ENCODE measurements around the gene BST2.

BST2 gene

GRCh38 chr19:17405250-17406045 is at the start of gene BST2:
TSS of gene BST2 (minus strand) at chr19:17405630. CDS start at chr19:17405575, 55 bp downstream.
- DNase-seq (ENCODE audit: low read depth, low spot score), result peak; percentile 76

GRCh38 chr19:17454576-17455071 is 49.2 kb upstream of the BST2 start:
- DNase-seq (ENCODE audit: low read depth, low spot score), result no peak

GRCh38 chr19:17451820-17452219 is 46.4 kb upstream of the BST2 start:
- no peak for DNase-seq (ENCODE audit: low read depth, low spot score)

GRCh38 chr19:17450264-17451075 is 45.0 kb upstream of the BST2 start:
- DNase-seq (ENCODE audit: low read depth, low spot score), result no peak

- peak; percentile 66 for DNase-seq (ENCODE audit: low read depth, low spot score)
Measured at GRCh38 chr19:17448131-17448967, 42.9 kb upstream of the BST2 start, which contains the start of gene TMEM221. TSS of gene TMEM221 (minus strand) at chr19:17448668. CDS start at chr19:17448462, 206 bp downstream.

- DNase-seq (ENCODE audit: low read depth, low spot score), result no peak
Measured at GRCh38 chr19:17447704-17448130, 42.3 kb upstream of the BST2 start.

GRCh38 chr19:17445526-17446165 is 40.2 kb upstream of the BST2 start:
- no peak for DNase-seq (ENCODE audit: low read depth, low spot score)

- DNase-seq (ENCODE audit: low read depth, low spot score), result peak; percentile 82
Measured at GRCh38 chr19:17441241-17442021, 36.0 kb upstream of the BST2 start.

GRCh38 chr19:17436874-17437267 is 31.4 kb upstream of the BST2 start:
- no peak for DNase-seq (ENCODE audit: low read depth, low spot score)

GRCh38 chr19:17436094-17436873 is 30.9 kb upstream of the BST2 start:
- DNase-seq (ENCODE audit: low read depth, low spot score), result no peak

- no peak for DNase-seq (ENCODE audit: low read depth, low spot score)
Measured at GRCh38 chr19:17435218-17435617, 29.8 kb upstream of the BST2 start.

- DNase-seq (ENCODE audit: low read depth, low spot score), result no peak
Measured at GRCh38 chr19:17431417-17431816, 26.0 kb upstream of the BST2 start.

- no peak for DNase-seq (ENCODE audit: low read depth, low spot score)
Measured at GRCh38 chr19:17429641-17430113, 24.2 kb upstream of the BST2 start.

- peak; percentile 82 for DNase-seq (ENCODE audit: low read depth, low spot score)
Measured at GRCh38 chr19:17424743-17425365, 19.4 kb upstream of the BST2 start.

GRCh38 chr19:17423429-17424208 is 18.2 kb upstream of the BST2 start:
- no peak for DNase-seq (ENCODE audit: low read depth, low spot score)

- DNase-seq (ENCODE audit: low read depth, low spot score), result no peak
Measured at GRCh38 chr19:17421942-17422341, 16.5 kb upstream of the BST2 start.

- peak; percentile 56 for DNase-seq (ENCODE audit: low read depth, low spot score)
Measured at GRCh38 chr19:17420475-17420924, 15.1 kb upstream of the BST2 start.
